Karpas-422 (cell line): ENCODE results near the gene BHLHA15. TPM values are rescaled to one million over a fixed set of nuclear protein-coding genes. Genes with fewer than 3 reads are reported as not detected.

Experiments used
- DNase-seq: peaks from one replicate; pipeline ENCODE4 v3.0.0-alpha.2; 2015
- H2AFZ ChIP-seq: fragments of 200-600 bp; sonication (generic); 2 replicates; pipeline ENCODE4 v1.6.1; 2014; ENCODE audit warnings: antibody characterized with exemption, low read length, mixed read lengths
- H3K27ac ChIP-seq: fragments of 200-600 bp; sonication (generic); 2 replicates; pipeline ENCODE4 v1.5.1; 2014; ENCODE audit warnings: mild to moderate bottlenecking, low read length, moderate library complexity
- H3K27me3 ChIP-seq: fragments of 200-600 bp; sonication (generic); 2 replicates; pipeline ENCODE4 v1.6.1; 2014; ENCODE audit warnings: low read length, mixed read lengths
- H3K36me3 ChIP-seq: fragments of 200-600 bp; sonication (generic); 2 replicates; pipeline ENCODE4 v1.6.1; 2014; ENCODE audit warnings: low read length, mixed read lengths; ENCODE audit not compliant: insufficient read depth
- H3K4me1 ChIP-seq: fragments of 200-600 bp; sonication (generic); 2 replicates; pipeline ENCODE4 v1.6.1; 2014; ENCODE audit warnings: mild to moderate bottlenecking, low read length, mixed read lengths
- H3K4me2 ChIP-seq: fragments of 200-600 bp; sonication (generic); 2 replicates; pipeline ENCODE4 v1.6.1; 2014; ENCODE audit warnings: low read length, low read depth, mild to moderate bottlenecking; ENCODE audit not compliant: poor library complexity, severe bottlenecking
- H3K4me3 ChIP-seq: fragments of 200-600 bp; sonication (generic); 2 replicates; pipeline ENCODE4 v1.5.1; 2014; ENCODE audit warnings: mild to moderate bottlenecking, antibody characterized with exemption, low read length, mixed read lengths
- H3K79me2 ChIP-seq: fragments of 200-600 bp; sonication (generic); 2 replicates; pipeline ENCODE4 v1.6.1; 2014; ENCODE audit warnings: mild to moderate bottlenecking, low read length, mixed read lengths
- H3K9ac ChIP-seq: fragments of 200-600 bp; sonication (generic); 2 replicates; pipeline ENCODE4 v1.6.0; 2014; ENCODE audit warnings: low read length
- H3K9me2 ChIP-seq: fragments of 200-600 bp; sonication (generic), shearing (Covaris generic); replicated peaks from 2 replicates; pipeline ENCODE4 v1.6.0; 2014; ENCODE audit warnings: mild to moderate bottlenecking, low read length, moderate library complexity; ENCODE audit not compliant: insufficient read depth
- H3K9me3 ChIP-seq: fragments of 300-700, 200-600 bp; sonication (generic); 2 replicates; pipeline ENCODE4 v1.6.1; 2014; ENCODE audit warnings: low read length, mixed read lengths
- H4K20me1 ChIP-seq: fragments of 200-600 bp; sonication (generic); 2 replicates; pipeline ENCODE4 v1.6.1; 2014; ENCODE audit warnings: mild to moderate bottlenecking, antibody characterized with exemption, low read length, low read depth; ENCODE audit not compliant: insufficient read depth
- total RNA-seq: library from RNA; depleted of rRNA; stranded (reverse); fragments of >200 nt; shearing (Covaris generic); gene quantifications from 2 replicates; pipeline ENCODE4 v1.2.3, GENCODE V29; 2014; ENCODE audit warnings: low replicate concordance

The BHLHA15 gene
- total RNA-seq, 1 experiment from 2014 or later, result not detected

- no peak overlapping the region for H3K27ac ChIP-seq
- no peaks in the 10 kb centered on the region for H3K36me3 ChIP-seq
- H3K9me2 ChIP-seq, result no peaks in the 10 kb centered on the region
- H2AFZ ChIP-seq, result no peak overlapping the region
- H3K4me3 ChIP-seq, result no peak overlapping the region
- DNase-seq, result no peak
- H3K27me3 ChIP-seq, result no peaks in the 10 kb centered on the region
- no peaks in the 10 kb centered on the region for H3K79me2 ChIP-seq
- H3K9me3 ChIP-seq, result no peaks in the 10 kb centered on the region
- no peaks in the 10 kb centered on the region for H3K4me1 ChIP-seq
- H4K20me1 ChIP-seq, result no peaks in the 10 kb centered on the region
- H3K9ac ChIP-seq, result no peak overlapping the region
- H3K4me2 ChIP-seq, result no peak overlapping the region
Measured at GRCh38 chr7:98238076-98238475, 26.8 kb downstream of the BHLHA15 start.

- H3K79me2 ChIP-seq, result no peaks in the 10 kb centered on the region
- H3K9ac ChIP-seq, result no peak overlapping the region
- H3K9me3 ChIP-seq, result no peaks in the 10 kb centered on the region
- H3K4me1 ChIP-seq, result no peaks in the 10 kb centered on the region
- H3K9me2 ChIP-seq, result no peaks in the 10 kb centered on the region
- H3K27ac ChIP-seq, result no peak overlapping the region
- H3K4me2 ChIP-seq, result no peak overlapping the region
- H4K20me1 ChIP-seq, result no peaks in the 10 kb centered on the region
- H2AFZ ChIP-seq, result no peak overlapping the region
- no peak overlapping the region for H3K4me3 ChIP-seq
- DNase-seq, result no peak
- no peaks in the 10 kb centered on the region for H3K36me3 ChIP-seq
- H3K27me3 ChIP-seq, result no peaks in the 10 kb centered on the region
Measured at GRCh38 chr7:98238976-98239375, 27.7 kb downstream of the BHLHA15 start.

- Histone ChIP-seq H3K9ac (no peak overlapping the region), H3K4me3 (no peak overlapping the region), H4K20me1 (no peaks in the 10 kb centered on the region), H3K4me1 (no peaks in the 10 kb centered on the region), H3K27me3 (no peaks in the 10 kb centered on the region), H3K27ac (no peak overlapping the region), H3K9me2 (no peaks in the 10 kb centered on the region), H3K36me3 (no peaks in the 10 kb centered on the region), H3K79me2 (no peaks in the 10 kb centered on the region), H3K4me2 (no peak overlapping the region), H3K9me3 (no peaks in the 10 kb centered on the region), H2AFZ (no peak overlapping the region)
- DNase-seq, result peak; percentile 83
Measured at GRCh38 chr7:98240961-98241673, 29.9 kb downstream of the BHLHA15 start.

GRCh38 chr7:98241674-98242241, 30.5 kb downstream of the BHLHA15 start:
- Histone ChIP-seq H3K36me3 (no peaks in the 10 kb centered on the region), H3K9me3 (no peaks in the 10 kb centered on the region), H3K4me3 (no peak overlapping the region), H3K4me2 (no peak overlapping the region), H2AFZ (no peak overlapping the region), H3K79me2 (no peaks in the 10 kb centered on the region), H3K9ac (no peak overlapping the region), H3K9me2 (no peaks in the 10 kb centered on the region), H3K27me3 (no peaks in the 10 kb centered on the region), H4K20me1 (no peaks in the 10 kb centered on the region), H3K27ac (no peak overlapping the region), H3K4me1 (no peaks in the 10 kb centered on the region)
- DNase-seq, result no peak

- no peaks in the 10 kb centered on the region for H3K79me2 ChIP-seq
- no peak for DNase-seq
- no peak overlapping the region for H3K4me3 ChIP-seq
- no peak overlapping the region for H2AFZ ChIP-seq
- H3K9ac ChIP-seq, result no peak overlapping the region
- no peaks in the 10 kb centered on the region for H3K36me3 ChIP-seq
- H3K9me2 ChIP-seq, result no peaks in the 10 kb centered on the region
- no peaks in the 10 kb centered on the region for H3K4me1 ChIP-seq
- no peak overlapping the region for H3K4me2 ChIP-seq
- no peaks in the 10 kb centered on the region for H4K20me1 ChIP-seq
- no peak overlapping the region for H3K27ac ChIP-seq
- H3K9me3 ChIP-seq, result no peaks in the 10 kb centered on the region
- H3K27me3 ChIP-seq, result no peaks in the 10 kb centered on the region
Measured at GRCh38 chr7:98242342-98242741, 31.1 kb downstream of the BHLHA15 start.

- no peak overlapping the region for H3K9ac ChIP-seq
- DNase-seq, result no peak
- no peaks in the 10 kb centered on the region for H3K9me2 ChIP-seq
- no peak overlapping the region for H3K4me2 ChIP-seq
- H3K4me1 ChIP-seq, result no peaks in the 10 kb centered on the region
- no peaks in the 10 kb centered on the region for H3K79me2 ChIP-seq
- H3K27ac ChIP-seq, result no peak overlapping the region
- H2AFZ ChIP-seq, result no peak overlapping the region
- H3K4me3 ChIP-seq, result no peak overlapping the region
- H3K36me3 ChIP-seq, result no peaks in the 10 kb centered on the region
- H3K9me3 ChIP-seq, result no peaks in the 10 kb centered on the region
- H3K27me3 ChIP-seq, result no peaks in the 10 kb centered on the region
- H4K20me1 ChIP-seq, result no peaks in the 10 kb centered on the region
Measured at GRCh38 chr7:98242934-98243333, 31.7 kb downstream of the BHLHA15 start.

- Histone ChIP-seq H2AFZ (no peak overlapping the region), H3K79me2 (no peaks in the 10 kb centered on the region), H3K36me3 (no peaks in the 10 kb centered on the region), H3K4me2 (no peak overlapping the region), H3K27ac (no peak overlapping the region), H3K9ac (no peak overlapping the region), H3K4me3 (no peak overlapping the region), H3K9me3 (no peaks in the 10 kb centered on the region), H4K20me1 (no peaks in the 10 kb centered on the region), H3K9me2 (no peaks in the 10 kb centered on the region), H3K27me3 (no peaks in the 10 kb centered on the region), H3K4me1 (no peaks in the 10 kb centered on the region)
- DNase-seq, result no peak
Measured at GRCh38 chr7:98244871-98245270, 33.6 kb downstream of the BHLHA15 start.

- H3K36me3 ChIP-seq, result no peaks in the 10 kb centered on the region
- H4K20me1 ChIP-seq, result no peaks in the 10 kb centered on the region
- H3K4me1 ChIP-seq, result peaks cover 17% of the 10 kb centered on the region
- H3K4me2 ChIP-seq, result no peak overlapping the region
- peaks cover 10% of the 10 kb centered on the region for H3K79me2 ChIP-seq
- H3K9me2 ChIP-seq, result no peaks in the 10 kb centered on the region
- H3K9me3 ChIP-seq, result no peaks in the 10 kb centered on the region
- no peak overlapping the region for H3K27ac ChIP-seq
- no peak overlapping the region for H2AFZ ChIP-seq
- H3K4me3 ChIP-seq, result no peak overlapping the region
- H3K27me3 ChIP-seq, result no peaks in the 10 kb centered on the region
- H3K9ac ChIP-seq, result no peak overlapping the region
- no peak for DNase-seq
Measured at GRCh38 chr7:98248156-98248555, 36.9 kb downstream of the BHLHA15 start.
